Fibroblast of skin of left biceps (primary cell): ENCODE results near the gene EGFL7.
A peak's percentile ranks its signal among the peaks of the same experiment; 100 is the strongest.
"Not testable (repeated sequence)": the region's sequence is repeated elsewhere in the genome, so short reads cannot be mapped to it uniquely, and the experiment has no call there.

Experiments used
- DNase-seq, 2 experiments: peaks; one replicate each; pipeline ENCODE4 v3.0.0-alpha.2; 2013; ENCODE audit warnings: low read depth in 2 of 2

The EGFL7 gene

DNA sequence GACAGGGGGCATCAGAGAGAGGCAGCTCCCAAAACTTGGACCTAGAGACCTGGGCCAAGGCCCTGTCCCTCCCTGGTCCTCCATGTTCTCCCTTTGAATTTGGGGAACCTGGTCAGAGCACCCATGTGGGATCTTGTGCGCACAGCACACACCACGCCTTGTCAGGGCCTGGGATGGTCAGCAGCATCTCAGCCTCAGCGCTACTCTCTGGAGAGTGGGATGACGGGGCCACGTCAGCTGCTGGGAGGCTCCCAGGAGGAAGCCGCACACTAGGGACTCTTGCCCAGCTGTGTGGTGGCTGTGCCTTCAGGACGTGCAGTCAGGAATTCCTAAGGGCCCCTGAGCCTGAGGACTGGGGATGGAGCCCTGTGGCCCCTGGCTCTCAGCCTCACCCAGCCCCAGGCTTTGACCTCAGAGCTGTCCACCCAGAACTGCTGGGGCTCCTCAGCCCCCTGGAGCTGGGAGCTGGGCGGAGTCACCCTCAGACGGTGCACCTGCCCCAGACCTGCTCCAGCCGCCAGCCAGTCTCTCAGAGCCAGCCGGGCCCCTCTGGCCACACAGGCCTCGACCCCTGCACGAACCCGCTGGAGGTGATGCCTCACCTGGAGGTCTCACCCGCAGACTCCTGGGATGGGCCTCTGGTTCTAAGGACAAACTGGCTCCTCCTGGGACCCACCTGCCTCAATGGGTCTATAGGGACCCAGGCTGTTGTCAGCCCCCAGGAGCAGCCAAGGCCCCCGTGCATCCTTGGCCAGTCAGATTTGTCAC is 38.3 kb upstream of the EGFL7 start:
- DNase-seq = no peak

DNA sequence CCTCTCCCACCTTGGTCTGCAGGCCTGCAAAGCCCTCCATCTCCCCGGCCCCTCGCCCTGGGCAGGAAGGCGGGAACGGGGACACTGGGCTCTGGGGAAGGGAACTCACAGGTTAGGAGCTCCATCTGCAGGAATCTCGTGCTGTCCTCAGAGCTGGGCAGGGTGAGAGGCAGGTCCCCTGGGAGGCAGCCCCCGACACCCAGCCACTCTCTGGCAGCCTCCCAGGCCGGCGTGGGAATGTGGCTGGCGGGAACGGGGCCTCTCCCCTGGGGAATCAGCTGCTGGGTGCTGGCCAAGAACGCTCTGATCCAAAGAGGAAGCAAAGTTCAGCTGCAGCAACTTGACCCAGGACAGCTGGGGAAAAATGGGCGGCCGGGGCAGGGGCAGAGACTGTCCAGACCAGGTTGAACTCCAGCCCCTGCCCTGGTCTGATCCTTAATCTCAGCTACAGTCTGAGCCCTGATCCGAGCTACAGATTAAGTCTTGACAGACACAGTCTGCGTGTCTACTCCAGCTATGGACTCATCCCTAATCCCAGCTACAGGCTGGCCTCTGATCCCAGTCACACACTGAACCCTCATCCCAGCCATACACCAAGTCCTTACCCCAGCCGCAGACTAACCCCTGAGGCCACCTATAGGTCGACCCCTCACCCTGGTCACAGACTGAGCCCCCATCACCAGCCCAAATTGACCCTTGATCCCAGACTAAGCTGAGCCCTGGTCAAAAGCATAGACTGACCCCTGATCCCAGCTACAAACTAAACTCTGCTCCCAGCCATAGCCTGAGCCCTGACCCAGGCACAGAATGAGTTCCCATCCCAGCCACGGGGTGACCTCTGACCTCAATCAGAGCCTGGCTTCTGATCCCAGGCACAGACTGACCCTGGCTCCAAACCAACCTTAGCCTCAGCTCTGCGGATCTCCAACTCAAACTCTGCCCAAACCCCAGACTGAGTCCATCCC is 37.3 kb upstream of the EGFL7 start:
- DNase-seq = no peak

DNA sequence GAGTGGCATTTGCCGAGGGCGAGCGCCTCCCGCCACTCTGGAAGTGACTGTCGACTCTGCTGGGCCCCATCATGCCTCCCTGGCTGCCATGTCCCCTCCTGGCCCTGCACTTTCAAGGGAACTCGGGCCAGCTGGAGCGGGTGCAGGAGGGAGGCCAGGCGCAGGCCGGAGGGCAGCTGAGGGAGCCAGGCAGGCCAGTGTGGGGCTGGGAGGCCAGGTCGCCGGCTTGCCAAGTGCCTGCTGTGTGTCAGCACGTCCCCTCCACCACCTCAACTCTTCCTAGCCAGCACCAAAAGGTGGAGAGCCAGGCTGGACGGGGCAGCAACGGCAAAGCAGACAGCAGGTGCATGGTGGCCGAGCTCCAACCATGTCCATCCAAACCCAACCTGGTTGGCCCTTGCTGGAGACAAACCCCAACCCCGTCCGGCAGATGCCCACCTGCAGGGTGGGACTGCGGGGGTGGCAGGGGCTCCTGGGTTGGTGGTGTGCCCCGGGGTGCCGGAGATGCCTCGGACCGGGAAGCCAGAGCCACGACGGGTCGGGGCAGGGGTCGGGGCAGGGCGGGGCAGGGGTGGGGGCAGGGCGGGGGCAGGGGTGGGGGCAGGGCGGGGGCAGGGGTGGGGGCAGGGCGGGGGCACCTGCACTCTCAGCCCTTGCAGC is 36.5 kb upstream of the EGFL7 start:
- DNase-seq = no peak

DNA sequence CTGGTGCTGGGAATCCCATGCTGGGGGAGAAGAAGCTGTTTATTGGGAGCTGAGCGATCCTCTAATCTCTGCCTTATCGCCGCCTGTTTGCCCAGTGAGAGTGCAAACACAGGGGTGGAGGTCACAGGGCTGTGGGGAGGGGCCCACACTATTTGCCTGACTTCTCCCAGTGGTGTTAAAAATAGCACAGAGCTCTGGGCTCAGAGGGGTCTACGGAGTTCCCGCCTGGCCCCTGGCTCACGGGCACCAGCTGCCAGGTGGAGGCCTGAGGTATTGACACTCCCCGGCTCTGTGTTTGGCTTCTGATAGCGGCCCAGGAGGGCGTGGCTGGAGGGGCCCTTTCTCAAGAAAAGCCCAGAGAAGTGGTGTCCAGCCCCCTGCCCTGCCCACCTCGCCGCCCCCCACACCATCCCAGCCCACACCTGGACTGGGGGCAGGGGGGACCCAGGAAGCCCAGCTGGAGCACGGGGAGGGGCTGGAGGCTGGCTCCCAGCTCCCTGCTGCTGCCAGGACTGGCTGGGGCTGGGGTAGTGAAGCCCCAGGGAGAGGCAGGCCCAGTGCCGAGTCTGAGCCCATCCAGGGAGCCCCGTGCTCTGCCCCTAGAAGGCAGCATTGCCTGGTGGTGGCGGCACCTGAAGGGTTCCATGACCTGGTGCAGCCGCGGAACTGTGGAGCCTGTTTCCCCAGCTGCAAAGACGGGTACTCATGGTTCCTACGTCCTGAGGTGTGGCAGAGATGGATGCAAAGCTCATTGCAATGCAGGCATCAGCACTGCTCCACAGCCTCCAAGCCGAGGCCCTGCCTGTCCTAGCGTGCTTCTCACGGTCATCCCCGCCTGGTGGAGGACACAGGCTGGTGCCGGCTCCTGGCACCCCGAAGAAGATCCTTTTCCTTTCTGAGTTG is 35.7 kb upstream of the EGFL7 start:
- no peak for DNase-seq

DNA sequence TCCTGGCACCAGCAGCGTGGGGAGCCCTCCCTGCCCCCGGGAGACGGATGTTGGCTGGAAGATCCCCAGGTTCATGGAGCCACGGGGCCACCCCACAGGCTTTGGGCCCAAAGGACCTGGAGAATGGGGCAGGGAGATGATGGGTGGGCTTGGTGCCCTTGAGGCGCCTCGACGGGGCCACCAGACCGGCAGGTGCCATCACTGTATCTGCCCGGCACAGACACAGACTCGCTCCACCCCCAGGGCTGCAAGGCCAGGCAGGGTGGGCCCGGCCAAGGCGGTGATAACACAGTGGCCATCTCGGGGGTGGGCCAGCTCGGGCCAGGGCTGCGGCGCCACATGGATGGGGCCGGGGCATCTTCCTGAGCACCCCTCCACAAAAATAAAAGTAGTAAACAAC is 35.0 kb upstream of the EGFL7 start:
- DNase-seq = no peak

DNA sequence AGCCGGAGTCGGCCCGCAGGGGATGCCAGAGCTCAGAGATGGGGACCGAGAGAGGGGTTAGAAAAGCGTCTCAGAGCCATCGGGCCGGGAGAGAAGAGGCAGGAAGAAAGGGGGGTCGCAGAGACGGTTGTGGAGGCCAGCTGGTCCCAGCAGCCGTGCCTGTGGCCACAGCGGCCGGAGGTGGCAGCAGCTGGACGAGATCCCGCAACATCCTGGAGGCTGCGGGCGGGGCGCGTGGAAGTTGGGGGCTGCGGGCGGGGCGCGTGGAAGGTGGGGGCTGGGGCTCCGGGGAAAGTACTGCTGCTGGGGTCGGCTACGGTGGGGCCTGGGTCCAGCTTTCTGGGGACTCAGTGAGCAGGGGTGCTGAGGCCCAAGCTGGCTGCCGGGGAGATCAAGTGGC is 34.4 kb upstream of the EGFL7 start:
- no peak for DNase-seq

DNA sequence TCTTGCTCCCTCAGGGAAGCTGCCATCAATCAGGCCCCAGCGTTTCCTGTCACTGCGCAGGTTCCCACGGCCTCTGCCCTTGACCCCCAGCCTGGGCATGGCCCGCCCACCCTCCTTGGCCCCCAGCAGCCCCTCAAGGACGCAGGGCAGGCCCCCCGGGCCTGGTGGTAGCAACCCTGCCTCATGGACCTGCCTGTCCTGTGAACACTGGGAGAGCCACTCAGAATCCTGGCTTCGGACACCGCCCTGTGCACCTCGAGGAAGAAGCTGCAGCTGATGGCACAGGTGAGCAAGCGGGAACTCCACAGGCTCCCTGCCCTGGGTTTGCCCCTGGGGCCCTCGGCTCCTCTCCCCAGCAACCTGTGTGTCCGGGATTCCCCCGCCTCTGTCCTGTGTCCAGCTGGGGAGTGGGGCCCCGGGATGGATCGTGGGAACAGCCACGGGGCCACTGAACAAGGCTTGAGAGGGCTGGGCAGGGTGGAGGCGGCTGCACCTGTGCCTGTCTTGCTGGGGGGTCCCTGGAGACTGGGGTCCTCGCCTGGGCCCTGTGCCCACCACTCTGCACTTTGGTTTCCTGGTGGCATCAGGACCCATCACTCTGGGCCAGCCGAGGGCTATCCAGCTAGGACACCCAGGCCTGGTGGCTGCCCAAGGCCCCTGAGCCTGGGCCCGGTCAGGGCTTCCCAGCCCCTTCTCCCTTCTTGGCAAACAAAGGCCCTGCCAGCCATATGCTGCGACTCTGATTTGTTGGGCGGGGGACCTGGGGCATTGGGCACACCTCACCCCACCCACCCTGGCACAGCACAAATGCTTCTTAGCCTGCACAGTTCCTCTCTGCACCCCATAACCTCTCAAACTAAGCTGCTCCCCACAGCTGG is 33.5 kb upstream of the EGFL7 start:
- DNase-seq = no peak

DNA sequence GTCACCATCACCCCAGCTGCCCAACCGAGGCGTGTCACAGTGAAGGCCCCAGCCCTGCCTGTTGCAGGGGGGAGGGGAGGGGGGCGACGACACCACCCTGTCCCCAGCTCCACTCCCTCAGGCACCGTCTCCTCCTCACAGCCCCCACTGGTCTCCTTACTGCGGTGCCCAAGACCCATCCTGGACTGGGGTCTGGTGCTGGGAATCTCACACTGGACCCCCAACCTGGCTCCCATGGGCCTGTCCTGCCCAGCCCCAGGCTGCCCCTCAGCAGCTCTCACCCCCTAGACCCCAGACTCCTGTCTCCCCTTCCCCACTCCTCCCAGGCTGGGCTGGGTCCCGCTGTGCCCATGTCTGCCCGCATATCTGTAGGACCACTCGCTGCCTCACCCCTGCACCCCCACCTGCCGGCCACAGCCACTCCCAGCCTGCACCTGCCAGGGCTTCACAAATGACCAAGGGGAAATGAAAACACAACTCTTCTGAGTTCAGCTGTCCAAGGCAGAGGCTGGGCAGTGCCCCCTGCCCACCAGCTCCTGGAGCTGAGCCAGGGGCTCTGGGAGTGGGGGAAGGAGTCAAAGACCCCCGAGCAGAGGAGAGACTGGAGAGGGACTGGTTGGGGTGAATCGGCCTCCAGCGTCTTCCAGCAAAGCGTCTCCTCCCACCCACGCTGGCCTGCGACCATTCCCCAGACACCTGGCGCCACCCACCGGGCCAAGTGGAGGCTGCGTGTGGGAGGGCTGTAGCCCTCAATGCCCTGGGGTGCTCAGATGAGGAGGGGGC is 32.6 kb upstream of the EGFL7 start:
- DNase-seq = no peak

DNA sequence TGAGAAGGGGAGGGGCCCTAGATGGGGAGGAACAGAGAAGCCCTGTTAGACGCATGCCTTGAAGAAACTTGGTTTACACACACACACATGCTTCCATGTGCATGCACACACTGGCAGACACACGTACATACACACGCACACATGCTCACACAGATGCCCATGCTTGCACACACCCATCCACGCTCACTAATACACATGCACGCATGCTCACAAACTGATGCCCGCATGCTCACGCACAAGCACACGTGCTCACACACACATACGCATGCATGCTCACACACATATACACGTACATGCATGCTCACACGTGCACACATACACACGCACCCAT is 32.1 kb upstream of the EGFL7 start:
- DNase-seq = no peak

DNA sequence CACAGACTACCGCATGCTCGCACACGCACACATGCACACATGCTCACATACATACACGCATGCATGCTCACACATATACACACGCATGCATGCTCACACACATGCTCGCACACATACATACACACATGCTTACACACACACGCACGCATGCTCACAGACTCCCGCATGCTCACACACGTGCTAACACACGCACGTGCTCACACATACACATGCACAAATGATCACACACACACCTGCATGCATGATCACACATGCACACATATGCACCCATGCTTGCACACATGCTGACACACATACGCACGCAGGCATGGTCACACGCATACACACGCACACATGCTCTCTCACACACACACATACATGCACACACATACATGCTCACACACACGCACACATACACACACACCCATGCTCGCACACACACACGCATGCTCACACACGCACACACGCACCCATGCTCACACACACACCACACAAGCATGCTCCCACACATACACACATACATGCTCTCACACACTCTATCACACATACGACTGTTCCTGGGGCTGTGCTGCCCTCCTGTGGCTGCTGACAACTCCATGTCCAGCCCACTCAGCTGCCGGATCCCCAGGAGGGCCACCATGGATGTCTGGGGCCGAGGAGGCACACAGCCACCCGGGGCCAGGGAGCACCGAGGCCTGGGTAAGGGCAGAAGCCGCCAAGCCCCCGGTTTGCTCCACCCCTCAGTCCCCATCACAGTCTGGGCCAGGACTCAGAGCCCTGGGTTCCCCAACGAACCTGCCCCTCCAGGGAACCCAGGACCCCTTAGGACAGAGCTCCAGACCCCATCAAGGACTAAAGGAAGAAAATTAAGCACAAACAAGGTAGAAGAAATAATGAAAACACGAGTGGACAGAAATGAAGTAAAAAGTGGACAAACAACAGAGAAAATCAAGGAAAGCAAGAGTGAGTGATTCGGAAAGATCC is 31.4 kb upstream of the EGFL7 start:
- peak; percentile 37 to 47 for DNase-seq

DNA sequence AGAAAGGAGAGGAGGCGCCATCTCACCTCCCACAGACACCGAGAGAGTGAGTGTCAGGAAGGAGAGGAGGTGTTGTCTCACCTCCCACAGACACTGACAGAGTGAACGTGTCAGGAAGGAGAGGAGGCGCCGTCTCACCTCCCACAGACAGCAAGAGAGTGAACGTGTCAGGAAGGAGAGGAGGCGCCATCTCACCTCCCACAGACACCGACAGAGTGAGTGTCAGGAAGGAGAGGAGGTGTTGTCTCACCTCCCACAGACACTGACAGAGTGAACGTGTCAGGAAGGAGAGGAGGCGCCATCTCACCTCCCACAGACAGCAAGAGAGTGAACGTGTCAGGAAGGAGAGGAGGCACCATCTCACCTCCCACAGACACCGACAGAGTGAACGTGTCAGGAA is 30.6 kb upstream of the EGFL7 start:
- not testable (repeated sequence) for DNase-seq

DNA sequence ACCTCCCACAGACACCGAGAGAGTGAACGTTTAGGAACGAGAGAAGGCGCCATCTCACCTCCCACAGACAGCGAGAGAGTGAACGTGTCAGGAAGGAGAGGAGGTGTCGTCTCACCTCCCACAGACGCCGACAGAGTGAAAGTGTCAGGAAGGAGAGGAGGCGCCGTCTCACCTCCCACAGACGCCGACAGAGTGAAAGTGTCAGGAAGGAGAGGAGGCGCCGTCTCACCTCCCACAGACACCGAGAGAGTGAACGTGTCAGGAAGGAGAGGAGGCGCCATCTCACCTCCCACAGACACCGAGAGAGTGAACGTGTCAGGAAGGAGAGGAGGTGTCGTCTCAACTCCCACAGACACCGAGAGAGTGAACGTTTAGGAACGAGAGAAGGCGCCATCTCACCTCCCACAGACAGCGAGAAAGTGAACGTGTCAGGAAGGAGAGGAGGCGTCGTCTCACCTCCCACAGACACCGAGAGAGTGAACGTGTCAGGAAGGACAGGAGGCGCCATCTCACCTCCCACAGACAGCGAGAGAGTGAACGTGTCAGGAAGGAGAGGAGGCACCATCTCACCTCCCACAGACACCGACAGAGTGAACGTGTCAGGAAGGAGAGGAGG is 30.1 kb upstream of the EGFL7 start:
- DNase-seq = not testable (repeated sequence)

DNA sequence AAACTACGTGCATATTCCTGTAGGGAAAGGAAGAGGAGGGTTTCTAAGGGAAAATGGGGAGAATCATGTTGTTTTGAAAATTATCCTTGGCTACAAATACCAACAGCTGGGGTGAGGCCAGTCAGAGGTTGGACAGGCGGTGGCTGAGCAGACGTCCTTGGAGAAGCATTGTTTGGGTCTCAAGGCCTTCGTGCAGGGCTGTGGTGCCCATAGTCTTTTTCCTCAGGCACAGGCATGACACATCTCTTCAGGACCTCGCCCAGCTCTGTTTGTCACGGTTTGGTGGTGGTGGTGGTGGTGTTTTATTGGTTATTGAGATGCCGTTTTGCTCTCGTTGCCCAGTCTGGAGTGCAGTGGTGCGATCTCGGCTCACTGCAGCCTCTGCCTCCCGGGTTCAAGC is 27.8 kb upstream of the EGFL7 start:
- no peak for DNase-seq

DNA sequence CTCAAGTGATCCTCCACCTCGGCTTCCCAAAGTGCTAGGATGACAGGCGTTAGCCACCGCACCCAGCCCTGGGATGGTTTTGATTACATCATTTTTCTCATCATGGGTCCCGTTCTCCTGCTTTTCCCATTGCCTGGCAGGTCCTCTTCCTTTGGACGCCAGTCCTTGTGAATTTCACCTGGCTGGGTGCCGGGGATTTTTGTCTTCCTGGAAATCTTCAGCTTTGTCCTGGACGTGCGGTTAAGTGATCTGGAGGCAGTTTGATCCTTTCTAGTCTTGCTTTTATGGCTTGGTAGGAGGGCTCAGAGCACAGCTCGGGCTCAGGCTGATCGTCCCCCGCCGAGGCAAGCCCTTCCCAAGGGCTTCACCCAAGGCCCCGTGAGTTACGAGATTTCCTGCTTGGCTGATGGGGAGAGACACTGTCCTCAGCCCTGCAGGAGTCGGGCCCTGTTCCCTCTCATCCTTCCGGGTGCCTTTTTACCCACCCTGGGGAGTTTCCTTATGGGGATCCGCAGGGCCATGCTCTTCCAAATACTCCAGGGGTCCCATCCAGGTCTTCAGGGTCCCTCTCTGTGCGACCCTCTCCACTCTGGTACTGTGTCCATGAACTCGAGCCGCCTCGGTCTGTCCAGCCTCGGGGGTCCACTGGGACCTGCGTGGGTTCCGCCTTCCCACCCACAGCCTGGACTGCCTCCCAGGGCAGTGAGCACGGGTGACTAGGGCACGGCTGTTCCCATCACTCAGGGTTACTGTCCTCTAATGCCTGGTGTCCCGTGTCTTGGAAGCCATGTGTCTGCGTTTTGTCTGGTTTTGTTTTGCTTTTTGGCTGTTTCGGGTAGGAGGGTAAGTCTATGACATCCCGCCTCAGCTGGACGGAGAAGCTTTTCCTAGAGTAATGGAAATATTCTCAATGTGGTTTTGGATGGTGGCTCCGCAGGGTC is 22.3 kb upstream of the EGFL7 start:
- no peak for DNase-seq

DNA sequence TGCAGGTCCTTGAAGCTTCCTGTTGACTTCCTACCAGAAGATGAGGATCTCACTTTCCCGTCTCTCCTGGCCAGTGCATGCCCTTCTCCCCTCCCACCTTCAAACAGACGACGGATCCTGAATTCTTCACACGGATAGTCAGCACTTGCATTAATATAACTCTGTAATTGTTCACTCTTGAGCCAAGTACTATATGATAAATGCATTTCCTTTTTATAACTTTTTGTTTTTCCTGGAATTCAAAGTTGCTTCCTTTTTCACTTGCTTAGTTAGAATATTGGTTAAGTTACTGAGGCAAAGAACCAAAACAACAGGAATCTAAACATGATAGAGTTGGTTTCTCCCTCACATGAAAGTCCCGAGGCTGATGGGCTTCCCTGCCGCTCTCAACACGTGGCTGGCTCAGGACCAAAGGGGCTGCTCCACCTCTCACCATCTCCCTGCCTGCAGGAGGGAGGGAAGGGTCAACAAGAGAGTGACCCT is 20.2 kb upstream of the EGFL7 start:
- no peak for DNase-seq

DNA sequence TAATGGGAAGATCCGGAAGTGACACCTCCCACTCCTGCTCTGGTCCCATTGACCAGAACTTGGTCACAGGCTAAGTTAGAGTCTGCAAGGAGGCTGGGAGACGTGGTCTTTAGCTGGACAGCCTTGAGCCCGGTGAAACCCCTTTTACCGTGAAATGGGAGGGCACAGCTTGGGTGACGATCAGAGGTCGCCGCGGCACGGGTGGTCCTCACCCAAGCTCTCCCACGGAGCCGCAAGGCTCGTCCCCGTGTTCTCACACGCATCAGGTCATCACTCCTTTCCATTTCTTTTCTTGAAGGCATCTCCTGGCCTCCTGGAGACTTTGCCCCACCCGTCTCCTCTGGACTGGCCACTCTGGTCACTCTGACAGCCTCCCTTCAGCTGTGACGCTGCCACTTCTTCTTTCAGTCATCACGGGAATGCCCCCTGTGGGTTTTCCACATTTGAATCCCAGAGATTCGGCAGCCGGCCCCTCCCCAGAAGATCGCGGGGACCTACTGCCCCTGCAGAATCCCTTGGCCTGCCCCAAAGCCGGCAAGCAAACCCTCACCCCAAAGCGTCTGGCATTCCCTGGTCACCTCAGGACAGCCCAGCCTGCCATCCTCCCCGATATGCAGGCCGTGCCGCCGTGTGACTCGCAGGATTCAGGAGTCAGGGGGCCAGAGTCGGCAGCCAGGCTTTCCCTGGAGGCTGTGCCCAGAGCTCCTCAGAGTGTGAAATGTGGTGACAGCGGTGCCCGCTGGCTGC is 18.9 kb upstream of the EGFL7 start:
- no peak for DNase-seq
